K562 (cell line): ENCODE data around the gene SERTAD1. TPM values are rescaled to one million over a fixed set of nuclear protein-coding genes. Genes with fewer than 3 reads are reported as not detected.

Experiments
- CAMTA2 ChIP-seq: fragments of 250-450 bp; sonication (Bioruptor Pico); conservative IDR thresholded peaks from 2 replicates; pipeline ENCODE4 v1.5.1; 2022
- EP300 ChIP-seq: IDR thresholded peaks from 2 replicates; pipeline ENCODE4 v1.6.1; 2012; ENCODE audit warnings: low read length, improper control_type of control experiment
- KHSRP ChIP-seq: fragments of 450-650 bp; IDR thresholded peaks from 2 replicates; pipeline ENCODE4 v1.6.1; 2017
- MEF2A ChIP-seq: IDR thresholded peaks from 2 replicates; pipeline ENCODE4 v1.6.1; 2011; ENCODE audit warnings: low read depth, mild to moderate bottlenecking, low read length, moderate library complexity; ENCODE audit not compliant: control insufficient read depth
- MTA3 ChIP-seq: fragments of 450-650 bp; formaldehyde crosslinking; IDR thresholded peaks from 2 replicates; pipeline ENCODE4 v1.6.1; 2017; ENCODE audit warnings: mild to moderate bottlenecking, borderline replicate concordance
- OTX1 ChIP-seq: fragments of 450-650 bp; formaldehyde crosslinking; IDR thresholded peaks from 2 replicates; pipeline ENCODE4 v1.4.0; 2022; ENCODE audit warnings: mild to moderate bottlenecking
- STAG1 ChIP-seq: sonication (generic); formaldehyde crosslinking; IDR thresholded peaks from 2 replicates; pipeline ENCODE4 v1.5.0; 2020; ENCODE audit warnings: missing genetic modification reagents, borderline replicate concordance
- ZFX ChIP-seq: sonication (generic); formaldehyde crosslinking; IDR thresholded peaks from 2 replicates; pipeline ENCODE4 v1.8.0; 2022; ENCODE audit warnings: mild to moderate bottlenecking, missing genetic modification reagents, moderate library complexity
- ZNF717 ChIP-seq: fragments of 250-450 bp; sonication (Bioruptor Pico); IDR thresholded peaks from 2 replicates; pipeline ENCODE4 v1.5.0; 2021
- polyA plus RNA-seq, 8 experiments: library from polyadenylated mRNA; depleted of rRNA in 4 of 8; stranded (reverse) in 5 of 8; unstranded in 3 of 8; fragments of >200 nt; fragmentation: Nextera tagmentation in 2 of 8; fragmentation: Illumina TruSeq in 1 of 8; extraction: Ambion mirVana in 2 of 8; extraction: Trizol in 1 of 8; gene quantifications; 2 replicates each; pipeline versions ENCODE4 v1.2.1 to v1.2.3, GENCODE V29; 2011 to 2014; ENCODE audit warnings: inconsistent platforms in 1 of 8, missing spikeins in 1 of 8
- total RNA-seq, 7 experiments: library from RNA; depleted of rRNA in 6 of 7; stranded (reverse); fragments of >200 nt in 6 of 7; fragmentation: Illumina TruSeq in 2 of 7; extraction: Trizol in 2 of 7; gene quantifications; 2 replicates each; pipeline versions ENCODE4 v1.2.1 to v1.2.3, GENCODE V29; 2011 to 2021; ENCODE audit warnings: low replicate concordance in 1 of 7
- TF ChIP-seq, protein P1 (sequence below): fragments of 200-600 bp; sonication (generic); IDR thresholded peaks from one replicate; pipeline ENCODE4 v1.6.1; 2012; ENCODE audit warnings: mild to moderate bottlenecking, low read depth, low read length, inconsistent platforms
- TF ChIP-seq, protein P2 (sequence below), 2 experiments: fragments of 150-350 bp in 1 of 2; IDR thresholded peaks; 2 replicates each; pipeline ENCODE4 v1.6.1; 2012 to 2016; ENCODE audit warnings: low read depth in 2 of 2, low read length in 2 of 2, mild to moderate bottlenecking in 1 of 2, moderate library complexity in 1 of 2
- TF ChIP-seq, protein P3 (sequence below): fragments of 450-650 bp; IDR thresholded peaks from 2 replicates; pipeline ENCODE4 v1.6.1; 2016; ENCODE audit warnings: low read depth, mild to moderate bottlenecking, moderate library complexity

The SERTAD1 gene
- total and polyA plus RNA-seq, 9 of the 15 experiments (the other 6 are each of a cell fraction or from before 2014, with no cell fraction given): 0.15 to 8.7 (median 4.9) TPM

DNA sequence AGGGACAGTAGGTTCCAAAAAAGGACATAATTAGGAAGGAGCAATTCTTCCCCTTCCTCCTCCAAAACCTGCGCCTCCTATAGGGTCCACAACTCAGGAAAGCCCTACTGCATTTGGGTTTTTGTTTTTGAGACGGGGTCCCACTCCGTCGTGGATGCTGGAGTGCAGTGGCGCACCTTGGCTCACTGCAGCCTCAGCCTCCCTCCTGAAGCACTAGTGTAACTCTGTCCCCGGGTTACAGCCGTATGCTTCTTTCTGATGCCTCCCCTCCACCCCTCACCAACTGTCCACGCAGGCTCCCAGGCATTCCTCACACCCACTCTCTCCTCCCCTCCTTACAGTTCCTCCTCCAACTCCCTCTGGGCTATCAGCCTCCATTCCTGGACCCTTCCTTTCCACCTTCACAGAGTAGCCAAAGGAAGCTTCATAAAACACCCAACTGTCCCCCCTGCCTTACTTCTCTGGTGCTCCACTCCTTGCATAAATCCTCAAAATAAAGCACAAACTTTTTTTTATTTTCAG is 20.5 kb upstream of the SERTAD1 start (continued):
- TF ChIP-seq MEF2A: no peak
- no peak for TF ChIP-seq EP300
- TF ChIP-seq, protein P1, sequence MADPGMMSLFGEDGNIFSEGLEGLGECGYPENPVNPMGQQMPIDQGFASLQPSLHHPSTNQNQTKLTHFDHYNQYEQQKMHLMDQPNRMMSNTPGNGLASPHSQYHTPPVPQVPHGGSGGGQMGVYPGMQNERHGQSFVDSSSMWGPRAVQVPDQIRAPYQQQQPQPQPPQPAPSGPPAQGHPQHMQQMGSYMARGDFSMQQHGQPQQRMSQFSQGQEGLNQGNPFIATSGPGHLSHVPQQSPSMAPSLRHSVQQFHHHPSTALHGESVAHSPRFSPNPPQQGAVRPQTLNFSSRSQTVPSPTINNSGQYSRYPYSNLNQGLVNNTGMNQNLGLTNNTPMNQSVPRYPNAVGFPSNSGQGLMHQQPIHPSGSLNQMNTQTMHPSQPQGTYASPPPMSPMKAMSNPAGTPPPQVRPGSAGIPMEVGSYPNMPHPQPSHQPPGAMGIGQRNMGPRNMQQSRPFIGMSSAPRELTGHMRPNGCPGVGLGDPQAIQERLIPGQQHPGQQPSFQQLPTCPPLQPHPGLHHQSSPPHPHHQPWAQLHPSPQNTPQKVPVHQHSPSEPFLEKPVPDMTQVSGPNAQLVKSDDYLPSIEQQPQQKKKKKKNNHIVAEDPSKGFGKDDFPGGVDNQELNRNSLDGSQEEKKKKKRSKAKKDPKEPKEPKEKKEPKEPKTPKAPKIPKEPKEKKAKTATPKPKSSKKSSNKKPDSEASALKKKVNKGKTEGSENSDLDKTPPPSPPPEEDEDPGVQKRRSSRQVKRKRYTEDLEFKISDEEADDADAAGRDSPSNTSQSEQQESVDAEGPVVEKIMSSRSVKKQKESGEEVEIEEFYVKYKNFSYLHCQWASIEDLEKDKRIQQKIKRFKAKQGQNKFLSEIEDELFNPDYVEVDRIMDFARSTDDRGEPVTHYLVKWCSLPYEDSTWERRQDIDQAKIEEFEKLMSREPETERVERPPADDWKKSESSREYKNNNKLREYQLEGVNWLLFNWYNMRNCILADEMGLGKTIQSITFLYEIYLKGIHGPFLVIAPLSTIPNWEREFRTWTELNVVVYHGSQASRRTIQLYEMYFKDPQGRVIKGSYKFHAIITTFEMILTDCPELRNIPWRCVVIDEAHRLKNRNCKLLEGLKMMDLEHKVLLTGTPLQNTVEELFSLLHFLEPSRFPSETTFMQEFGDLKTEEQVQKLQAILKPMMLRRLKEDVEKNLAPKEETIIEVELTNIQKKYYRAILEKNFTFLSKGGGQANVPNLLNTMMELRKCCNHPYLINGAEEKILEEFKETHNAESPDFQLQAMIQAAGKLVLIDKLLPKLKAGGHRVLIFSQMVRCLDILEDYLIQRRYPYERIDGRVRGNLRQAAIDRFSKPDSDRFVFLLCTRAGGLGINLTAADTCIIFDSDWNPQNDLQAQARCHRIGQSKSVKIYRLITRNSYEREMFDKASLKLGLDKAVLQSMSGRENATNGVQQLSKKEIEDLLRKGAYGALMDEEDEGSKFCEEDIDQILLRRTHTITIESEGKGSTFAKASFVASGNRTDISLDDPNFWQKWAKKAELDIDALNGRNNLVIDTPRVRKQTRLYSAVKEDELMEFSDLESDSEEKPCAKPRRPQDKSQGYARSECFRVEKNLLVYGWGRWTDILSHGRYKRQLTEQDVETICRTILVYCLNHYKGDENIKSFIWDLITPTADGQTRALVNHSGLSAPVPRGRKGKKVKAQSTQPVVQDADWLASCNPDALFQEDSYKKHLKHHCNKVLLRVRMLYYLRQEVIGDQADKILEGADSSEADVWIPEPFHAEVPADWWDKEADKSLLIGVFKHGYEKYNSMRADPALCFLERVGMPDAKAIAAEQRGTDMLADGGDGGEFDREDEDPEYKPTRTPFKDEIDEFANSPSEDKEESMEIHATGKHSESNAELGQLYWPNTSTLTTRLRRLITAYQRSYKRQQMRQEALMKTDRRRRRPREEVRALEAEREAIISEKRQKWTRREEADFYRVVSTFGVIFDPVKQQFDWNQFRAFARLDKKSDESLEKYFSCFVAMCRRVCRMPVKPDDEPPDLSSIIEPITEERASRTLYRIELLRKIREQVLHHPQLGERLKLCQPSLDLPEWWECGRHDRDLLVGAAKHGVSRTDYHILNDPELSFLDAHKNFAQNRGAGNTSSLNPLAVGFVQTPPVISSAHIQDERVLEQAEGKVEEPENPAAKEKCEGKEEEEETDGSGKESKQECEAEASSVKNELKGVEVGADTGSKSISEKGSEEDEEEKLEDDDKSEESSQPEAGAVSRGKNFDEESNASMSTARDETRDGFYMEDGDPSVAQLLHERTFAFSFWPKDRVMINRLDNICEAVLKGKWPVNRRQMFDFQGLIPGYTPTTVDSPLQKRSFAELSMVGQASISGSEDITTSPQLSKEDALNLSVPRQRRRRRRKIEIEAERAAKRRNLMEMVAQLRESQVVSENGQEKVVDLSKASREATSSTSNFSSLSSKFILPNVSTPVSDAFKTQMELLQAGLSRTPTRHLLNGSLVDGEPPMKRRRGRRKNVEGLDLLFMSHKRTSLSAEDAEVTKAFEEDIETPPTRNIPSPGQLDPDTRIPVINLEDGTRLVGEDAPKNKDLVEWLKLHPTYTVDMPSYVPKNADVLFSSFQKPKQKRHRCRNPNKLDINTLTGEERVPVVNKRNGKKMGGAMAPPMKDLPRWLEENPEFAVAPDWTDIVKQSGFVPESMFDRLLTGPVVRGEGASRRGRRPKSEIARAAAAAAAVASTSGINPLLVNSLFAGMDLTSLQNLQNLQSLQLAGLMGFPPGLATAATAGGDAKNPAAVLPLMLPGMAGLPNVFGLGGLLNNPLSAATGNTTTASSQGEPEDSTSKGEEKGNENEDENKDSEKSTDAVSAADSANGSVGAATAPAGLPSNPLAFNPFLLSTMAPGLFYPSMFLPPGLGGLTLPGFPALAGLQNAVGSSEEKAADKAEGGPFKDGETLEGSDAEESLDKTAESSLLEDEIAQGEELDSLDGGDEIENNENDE: no peak
- 0 out of 2 replicates have a peak, but pooled peaks have one; percentile 41 for TF ChIP-seq MTA3
- TF ChIP-seq STAG1 (CRISPR knock-in tag): no peak
- 0 out of 2 replicates have a peak, but pooled peaks have one; percentile 26 for TF ChIP-seq CAMTA2 (CRISPR knock-in tag)
- 0 out of 2 replicates have a peak, but pooled peaks have one; percentile 61 for TF ChIP-seq ZNF717
- TF ChIP-seq ZFX (CRISPR knock-in tag): peak; percentile 3; the same call in 1 of the 2 replicates
- TF ChIP-seq, protein P2, sequence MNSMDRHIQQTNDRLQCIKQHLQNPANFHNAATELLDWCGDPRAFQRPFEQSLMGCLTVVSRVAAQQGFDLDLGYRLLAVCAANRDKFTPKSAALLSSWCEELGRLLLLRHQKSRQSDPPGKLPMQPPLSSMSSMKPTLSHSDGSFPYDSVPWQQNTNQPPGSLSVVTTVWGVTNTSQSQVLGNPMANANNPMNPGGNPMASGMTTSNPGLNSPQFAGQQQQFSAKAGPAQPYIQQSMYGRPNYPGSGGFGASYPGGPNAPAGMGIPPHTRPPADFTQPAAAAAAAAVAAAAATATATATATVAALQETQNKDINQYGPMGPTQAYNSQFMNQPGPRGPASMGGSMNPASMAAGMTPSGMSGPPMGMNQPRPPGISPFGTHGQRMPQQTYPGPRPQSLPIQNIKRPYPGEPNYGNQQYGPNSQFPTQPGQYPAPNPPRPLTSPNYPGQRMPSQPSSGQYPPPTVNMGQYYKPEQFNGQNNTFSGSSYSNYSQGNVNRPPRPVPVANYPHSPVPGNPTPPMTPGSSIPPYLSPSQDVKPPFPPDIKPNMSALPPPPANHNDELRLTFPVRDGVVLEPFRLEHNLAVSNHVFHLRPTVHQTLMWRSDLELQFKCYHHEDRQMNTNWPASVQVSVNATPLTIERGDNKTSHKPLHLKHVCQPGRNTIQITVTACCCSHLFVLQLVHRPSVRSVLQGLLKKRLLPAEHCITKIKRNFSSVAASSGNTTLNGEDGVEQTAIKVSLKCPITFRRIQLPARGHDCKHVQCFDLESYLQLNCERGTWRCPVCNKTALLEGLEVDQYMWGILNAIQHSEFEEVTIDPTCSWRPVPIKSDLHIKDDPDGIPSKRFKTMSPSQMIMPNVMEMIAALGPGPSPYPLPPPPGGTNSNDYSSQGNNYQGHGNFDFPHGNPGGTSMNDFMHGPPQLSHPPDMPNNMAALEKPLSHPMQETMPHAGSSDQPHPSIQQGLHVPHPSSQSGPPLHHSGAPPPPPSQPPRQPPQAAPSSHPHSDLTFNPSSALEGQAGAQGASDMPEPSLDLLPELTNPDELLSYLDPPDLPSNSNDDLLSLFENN (IDR thresholded peaks at IDR 0.05; ENCODE audit: low read depth in 2 of 2, low read length in 2 of 2): 0 out of 4 replicates have a peak, but pooled peaks of 1 of the 2 experiments have one; percentile 10
- no peak for TF ChIP-seq KHSRP
- peak; percentile 73 for TF ChIP-seq OTX1 (CRISPR knock-in tag)
- TF ChIP-seq, protein P3, sequence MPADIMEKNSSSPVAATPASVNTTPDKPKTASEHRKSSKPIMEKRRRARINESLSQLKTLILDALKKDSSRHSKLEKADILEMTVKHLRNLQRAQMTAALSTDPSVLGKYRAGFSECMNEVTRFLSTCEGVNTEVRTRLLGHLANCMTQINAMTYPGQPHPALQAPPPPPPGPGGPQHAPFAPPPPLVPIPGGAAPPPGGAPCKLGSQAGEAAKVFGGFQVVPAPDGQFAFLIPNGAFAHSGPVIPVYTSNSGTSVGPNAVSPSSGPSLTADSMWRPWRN: no peak
